H1 (cell line): ENCODE measurements around the gene DEPDC4.

ENCODE experiments used
- ATF3 ChIP-seq: IDR thresholded peaks from 2 replicates; pipeline ENCODE4 v1.6.1; 2011; ENCODE audit warnings: low read depth, mild to moderate bottlenecking, low read length; ENCODE audit not compliant: insufficient read depth
- CTCF ChIP-seq, 3 experiments: IDR thresholded peaks; 1 replicate in 2 of 3; 2 replicates in 1 of 3; pipeline versions ENCODE4 v1.5.1 to v1.6.1; 2011; ENCODE audit warnings: low read length in 3 of 3, mild to moderate bottlenecking in 3 of 3, inconsistent platforms in 2 of 3, low read depth in 1 of 3, moderate library complexity in 1 of 3; ENCODE audit not compliant: insufficient read depth in 1 of 3; ENCODE audit errors: control extremely low read depth in 1 of 3
- POLR2AphosphoS5 ChIP-seq: IDR thresholded peaks from 2 replicates; pipeline ENCODE4 v1.6.1; 2011; ENCODE audit warnings: low read depth, low read length

GRCh38 chr12:100207311-100207710 lies 59.6 kb downstream of the DEPDC4 start:
- TF ChIP-seq CTCF (IDR thresholded peaks at IDR 0.05; ENCODE audit: control extremely low read depth in 1 of 3, insufficient read depth in 1 of 3, low read depth in 1 of 3, low read length in 3 of 3) (no peak), POLR2AphosphoS5 (no peak), ATF3 (no peak)
